ENCODE results near the gene SLC6A8.

SLC6A8 gene

DNA sequence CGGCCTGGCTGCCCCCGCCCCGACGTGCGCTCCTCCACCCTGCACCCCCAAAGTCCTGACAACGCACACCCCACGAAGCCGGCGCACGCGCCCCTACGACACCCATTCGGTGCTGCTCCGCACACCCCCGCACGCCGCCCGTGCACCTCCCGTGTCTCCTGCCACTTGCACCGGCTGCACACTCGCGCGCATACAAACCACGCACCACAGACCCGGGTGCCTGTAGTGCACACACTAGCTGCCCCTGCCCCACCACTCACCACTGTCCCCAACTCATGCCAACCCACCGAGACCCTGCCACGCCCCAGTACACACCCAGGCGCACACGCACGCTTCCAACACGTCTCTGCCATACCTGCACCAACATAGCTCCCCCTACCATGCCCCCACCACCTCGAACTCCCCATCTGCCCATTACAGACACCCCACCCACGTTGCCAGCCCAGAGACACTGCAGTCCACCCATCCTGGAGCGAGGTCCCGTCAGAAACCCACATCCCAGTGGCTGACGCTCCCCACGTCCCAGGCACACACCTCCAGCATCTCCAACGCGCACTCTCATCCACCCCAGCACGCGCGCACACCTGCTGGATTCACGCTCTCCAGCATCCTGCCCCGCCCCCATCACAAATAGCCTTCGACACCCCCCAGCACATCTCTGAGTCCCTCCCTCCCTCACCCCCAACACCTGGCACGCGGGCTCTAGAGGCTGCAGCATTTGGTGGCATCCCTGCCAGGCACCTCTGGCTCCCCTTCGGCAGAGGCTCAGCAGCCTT is 44.9 kb upstream of the SLC6A8 start (continued):
- TF ChIP-seq KLF17 (tag by site-specific recombination; IDR thresholded peaks at IDR 0.05) (0 out of 2 replicates have a peak, but pooled peaks have one; percentile 30), ATF2 (tag by site-specific recombination; IDR thresholded peaks at IDR 0.05; ENCODE audit: low read depth) (no peak), ZFP69B (tag by site-specific recombination; IDR thresholded peaks at IDR 0.05) (no peak), ZNF530 (tag by site-specific recombination; IDR thresholded peaks at IDR 0.05; ENCODE audit: low read depth) (no peak), ZNF670 (tag by site-specific recombination; IDR thresholded peaks at IDR 0.05; ENCODE audit: low read depth) (no peak), SCRT2 (tag by site-specific recombination; IDR thresholded peaks at IDR 0.05) (peak; percentile 93), ZBTB7A (tag by site-specific recombination; IDR thresholded peaks at IDR 0.05; ENCODE audit: low read depth) (peak; percentile 53; the same call in 1 of the 2 replicates), ZNF114 (tag by site-specific recombination; IDR thresholded peaks at IDR 0.05) (no peak), ZNF555 (tag by site-specific recombination; conservative IDR thresholded peaks at IDR 0.05) (no peak), ZBTB6 (tag by site-specific recombination; IDR thresholded peaks at IDR 0.05) (no peak), ZNF132 (tag by site-specific recombination; IDR thresholded peaks at IDR 0.05; ENCODE audit: borderline replicate concordance) (no peak), ZNF335 (tag by site-specific recombination; conservative IDR thresholded peaks at IDR 0.05) (no peak), BCL11B (tag by site-specific recombination; IDR thresholded peaks at IDR 0.05; ENCODE audit: low read depth) (no peak), ZNF585B (tag by site-specific recombination; IDR thresholded peaks at IDR 0.05) (no peak), ZNF777 (tag by site-specific recombination; IDR thresholded peaks at IDR 0.05; ENCODE audit: borderline replicate concordance) (peak; percentile 88), ZNF391 (tag by site-specific recombination; IDR thresholded peaks at IDR 0.05; ENCODE audit: borderline replicate concordance, low read depth) (peak; percentile 68), TRIM28 (IDR thresholded peaks at IDR 0.05; ENCODE audit: borderline replicate concordance, low read length) (no peak), ZNF792 (tag by site-specific recombination; IDR thresholded peaks at IDR 0.05) (no peak), ZNF311 (tag by site-specific recombination; IDR thresholded peaks at IDR 0.05; ENCODE audit: borderline replicate concordance) (no peak), ZNF701 (tag by site-specific recombination; IDR thresholded peaks at IDR 0.05) (no peak), PATZ1 (tag by site-specific recombination; IDR thresholded peaks at IDR 0.05) (peak; percentile 72), ZNF16 (tag by site-specific recombination; IDR thresholded peaks at IDR 0.05; ENCODE audit: low read depth) (no peak), EGR2 (tag by site-specific recombination; IDR thresholded peaks at IDR 0.05; ENCODE audit: low read depth) (peak; percentile 77)
- TF ChIP-seq, protein P1, sequence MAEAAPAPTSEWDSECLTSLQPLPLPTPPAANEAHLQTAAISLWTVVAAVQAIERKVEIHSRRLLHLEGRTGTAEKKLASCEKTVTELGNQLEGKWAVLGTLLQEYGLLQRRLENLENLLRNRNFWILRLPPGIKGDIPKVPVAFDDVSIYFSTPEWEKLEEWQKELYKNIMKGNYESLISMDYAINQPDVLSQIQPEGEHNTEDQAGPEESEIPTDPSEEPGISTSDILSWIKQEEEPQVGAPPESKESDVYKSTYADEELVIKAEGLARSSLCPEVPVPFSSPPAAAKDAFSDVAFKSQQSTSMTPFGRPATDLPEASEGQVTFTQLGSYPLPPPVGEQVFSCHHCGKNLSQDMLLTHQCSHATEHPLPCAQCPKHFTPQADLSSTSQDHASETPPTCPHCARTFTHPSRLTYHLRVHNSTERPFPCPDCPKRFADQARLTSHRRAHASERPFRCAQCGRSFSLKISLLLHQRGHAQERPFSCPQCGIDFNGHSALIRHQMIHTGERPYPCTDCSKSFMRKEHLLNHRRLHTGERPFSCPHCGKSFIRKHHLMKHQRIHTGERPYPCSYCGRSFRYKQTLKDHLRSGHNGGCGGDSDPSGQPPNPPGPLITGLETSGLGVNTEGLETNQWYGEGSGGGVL (tag by site-specific recombination; IDR thresholded peaks at IDR 0.05): no peak
- TF ChIP-seq, protein P2, sequence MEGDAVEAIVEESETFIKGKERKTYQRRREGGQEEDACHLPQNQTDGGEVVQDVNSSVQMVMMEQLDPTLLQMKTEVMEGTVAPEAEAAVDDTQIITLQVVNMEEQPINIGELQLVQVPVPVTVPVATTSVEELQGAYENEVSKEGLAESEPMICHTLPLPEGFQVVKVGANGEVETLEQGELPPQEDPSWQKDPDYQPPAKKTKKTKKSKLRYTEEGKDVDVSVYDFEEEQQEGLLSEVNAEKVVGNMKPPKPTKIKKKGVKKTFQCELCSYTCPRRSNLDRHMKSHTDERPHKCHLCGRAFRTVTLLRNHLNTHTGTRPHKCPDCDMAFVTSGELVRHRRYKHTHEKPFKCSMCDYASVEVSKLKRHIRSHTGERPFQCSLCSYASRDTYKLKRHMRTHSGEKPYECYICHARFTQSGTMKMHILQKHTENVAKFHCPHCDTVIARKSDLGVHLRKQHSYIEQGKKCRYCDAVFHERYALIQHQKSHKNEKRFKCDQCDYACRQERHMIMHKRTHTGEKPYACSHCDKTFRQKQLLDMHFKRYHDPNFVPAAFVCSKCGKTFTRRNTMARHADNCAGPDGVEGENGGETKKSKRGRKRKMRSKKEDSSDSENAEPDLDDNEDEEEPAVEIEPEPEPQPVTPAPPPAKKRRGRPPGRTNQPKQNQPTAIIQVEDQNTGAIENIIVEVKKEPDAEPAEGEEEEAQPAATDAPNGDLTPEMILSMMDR (tag by site-specific recombination; IDR thresholded peaks at IDR 0.05): no peak
- TF ChIP-seq, protein P3, sequence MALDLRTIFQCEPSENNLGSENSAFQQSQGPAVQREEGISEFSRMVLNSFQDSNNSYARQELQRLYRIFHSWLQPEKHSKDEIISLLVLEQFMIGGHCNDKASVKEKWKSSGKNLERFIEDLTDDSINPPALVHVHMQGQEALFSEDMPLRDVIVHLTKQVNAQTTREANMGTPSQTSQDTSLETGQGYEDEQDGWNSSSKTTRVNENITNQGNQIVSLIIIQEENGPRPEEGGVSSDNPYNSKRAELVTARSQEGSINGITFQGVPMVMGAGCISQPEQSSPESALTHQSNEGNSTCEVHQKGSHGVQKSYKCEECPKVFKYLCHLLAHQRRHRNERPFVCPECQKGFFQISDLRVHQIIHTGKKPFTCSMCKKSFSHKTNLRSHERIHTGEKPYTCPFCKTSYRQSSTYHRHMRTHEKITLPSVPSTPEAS (tag by site-specific recombination; IDR thresholded peaks at IDR 0.05): peak; percentile 50; the same call in 1 of the 2 replicates
- TF ChIP-seq, protein P4, sequence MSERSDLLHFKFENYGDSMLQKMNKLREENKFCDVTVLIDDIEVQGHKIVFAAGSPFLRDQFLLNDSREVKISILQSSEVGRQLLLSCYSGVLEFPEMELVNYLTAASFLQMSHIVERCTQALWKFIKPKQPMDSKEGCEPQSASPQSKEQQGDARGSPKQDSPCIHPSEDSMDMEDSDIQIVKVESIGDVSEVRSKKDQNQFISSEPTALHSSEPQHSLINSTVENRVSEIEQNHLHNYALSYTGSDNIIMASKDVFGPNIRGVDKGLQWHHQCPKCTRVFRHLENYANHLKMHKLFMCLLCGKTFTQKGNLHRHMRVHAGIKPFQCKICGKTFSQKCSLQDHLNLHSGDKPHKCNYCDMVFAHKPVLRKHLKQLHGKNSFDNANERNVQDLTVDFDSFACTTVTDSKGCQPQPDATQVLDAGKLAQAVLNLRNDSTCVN (tag by site-specific recombination; optimal IDR thresholded peaks at IDR 0.05): peak; percentile 35
